WTC11 (cell line): ENCODE data around the gene TAS2R39. TPM values are rescaled to one million over a fixed set of nuclear protein-coding genes. Genes with fewer than 3 reads are reported as not detected.
"Not testable (repeated sequence)": the region's sequence is repeated elsewhere in the genome, so short reads cannot be mapped to it uniquely, and the experiment has no call there.

ENCODE experiments used
- ATAC-seq: fragments of 200-7000 bp; cut with Tn5 transposase; 2 replicates; pipeline ENCODE4 v1.10.0; 2021; ENCODE audit warnings: mild to moderate bottlenecking, moderate library complexity
- CTCF ChIA-PET: fragments of 300-600 bp; sonication (Branson Sonifier 250); formaldehyde crosslinking; loops from one replicate; lab custom pipeline; 2021; ENCODE audit warnings: antibody characterized with exemption; lab: Charles Lee
- POLR2A ChIA-PET: fragments of 350-600 bp; sonication (Branson Sonifier 250); formaldehyde crosslinking; loops from one replicate; lab custom pipeline; 2021; ENCODE audit warnings: antibody characterized with exemption; lab: Charles Lee
- DNase-seq: peaks from one replicate; pipeline ENCODE4 v3.0.0; 2021; ENCODE audit warnings: low spot score
- H3K27ac Mint-ChIP-seq: 2 replicates; pipeline ENCODE4 v1.8.0; 2021; ENCODE audit warnings: mixed read lengths
- H3K27me3 Mint-ChIP-seq: 2 replicates; pipeline ENCODE4 v1.8.0; 2021; ENCODE audit warnings: low read depth, mild to moderate bottlenecking, moderate library complexity, mixed read lengths
- H3K36me3 Mint-ChIP-seq: 2 replicates; pipeline ENCODE4 v1.8.0; 2021; ENCODE audit warnings: mixed read lengths
- H3K4me1 Mint-ChIP-seq: 2 replicates; pipeline ENCODE4 v1.8.0; 2022; ENCODE audit warnings: mixed read lengths
- H3K4me3 Mint-ChIP-seq: 2 replicates; pipeline ENCODE4 v1.8.0; 2021; ENCODE audit warnings: mild to moderate bottlenecking, moderate library complexity, mixed read lengths
- H3K9me3 Mint-ChIP-seq: 2 replicates; pipeline ENCODE4 v1.8.0; 2021; ENCODE audit warnings: mixed read lengths
- FOXP4 ChIP-seq: sonication (generic); formaldehyde crosslinking; IDR thresholded peaks from 2 replicates; pipeline ENCODE4 v1.8.0; 2022; ENCODE audit warnings: mild to moderate bottlenecking, missing genetic modification reagents
- HMGA2 ChIP-seq: fragments of 250-450 bp; sonication (Bioruptor Pico); IDR thresholded peaks from 2 replicates; pipeline ENCODE4 v1.4.0; 2021; ENCODE audit warnings: mild to moderate bottlenecking, moderate library complexity
- JAZF1 ChIP-seq: fragments of 250-450 bp; sonication (Bioruptor Pico); IDR thresholded peaks from 2 replicates; pipeline ENCODE4 v1.9.0; 2021; ENCODE audit warnings: moderate library complexity, mild to moderate bottlenecking, inconsistent platforms
- PRDM15 ChIP-seq: sonication (generic); formaldehyde crosslinking; IDR thresholded peaks from 2 replicates; pipeline ENCODE4 v1.8.0; 2022; ENCODE audit warnings: missing genetic modification reagents
- SMAD4 ChIP-seq: sonication (generic); formaldehyde crosslinking; IDR thresholded peaks from 2 replicates; pipeline ENCODE4 v1.8.0; 2022; ENCODE audit warnings: mild to moderate bottlenecking, missing genetic modification reagents
- TP53 ChIP-seq: sonication (generic); formaldehyde crosslinking; IDR thresholded peaks from 2 replicates; pipeline ENCODE4 v1.8.1; 2023; ENCODE audit warnings: mild to moderate bottlenecking, missing genetic modification reagents
- ZBTB43 ChIP-seq: sonication (generic); formaldehyde crosslinking; IDR thresholded peaks from 2 replicates; pipeline ENCODE4 v1.8.1; 2023; ENCODE audit warnings: mild to moderate bottlenecking, missing genetic modification reagents
- ZNF232 ChIP-seq: sonication (generic); formaldehyde crosslinking; IDR thresholded peaks from 2 replicates; pipeline ENCODE4 v1.8.0; 2022; ENCODE audit warnings: mild to moderate bottlenecking, missing genetic modification reagents
- ZNF416 ChIP-seq: fragments of 250-450 bp; sonication (Bioruptor Pico); IDR thresholded peaks from 2 replicates; pipeline ENCODE4 v1.9.0; 2021; ENCODE audit warnings: mild to moderate bottlenecking, inconsistent platforms
- ZNF512 ChIP-seq: sonication (generic); formaldehyde crosslinking; IDR thresholded peaks from 2 replicates; pipeline ENCODE4 v1.8.1; 2022; ENCODE audit warnings: missing genetic modification reagents, borderline replicate concordance
- total RNA-seq: library from RNA; stranded (reverse); gene quantifications from 3 replicates; pipeline ENCODE4 v1.2.3, GENCODE V29; 2021

TAS2R39 gene
- total RNA-seq, 1 experiment from 2014 or later: not detected

- Mint-ChIP-seq H3K27ac (no peak overlapping the region), H3K27me3 (peaks cover 2% of the 10 kb centered on the region; the same call in 1 of the 2 replicates), H3K4me3 (no peak overlapping the region), H3K9me3 (peaks cover 27% of the 10 kb centered on the region), H3K36me3 (no peaks in the 10 kb centered on the region), H3K4me1 (peaks cover 4% of the 10 kb centered on the region; the same call in 1 of the 2 replicates)
- ChIA-PET POLR2A (no interaction called here), CTCF (interaction anchor here (0.6 kb wide), 1 partner anchor 641 kb away, joined by 3 read pairs; no protein-coding TSS in a partner anchor)
- peak; percentile 65 for ATAC-seq
- peak; percentile 71 for TF ChIP-seq HMGA2 (CRISPR knock-in tag)
- no peak for TF ChIP-seq JAZF1 (CRISPR knock-in tag)
- TF ChIP-seq FOXP4 (CRISPR knock-in tag): no peak
- no peak for DNase-seq
Measured at GRCh38 chr7:143176128-143176527, 7.1 kb upstream of the TAS2R39 start.

GRCh38 chr7:143177374-143178119 lies 5.7 kb upstream of the TAS2R39 start:
- CTCF ChIA-PET: interaction anchor here (1.1 kb wide), 2 partner anchors 38 to 296 kb away, joined by 3 read pairs; no protein-coding TSS in a partner anchor
- Mint-ChIP-seq H3K4me3 (no peak overlapping the region), H3K4me1 (no peaks in the 10 kb centered on the region), H3K36me3 (no peaks in the 10 kb centered on the region), H3K27me3 (peaks cover 2% of the 10 kb centered on the region; the same call in 1 of the 2 replicates), H3K27ac (no peak overlapping the region), H3K9me3 (peaks cover 31% of the 10 kb centered on the region)
- POLR2A ChIA-PET: no interaction called here
- DNase-seq (no peak), ATAC-seq (no peak)
- TF ChIP-seq ZNF512 (CRISPR knock-in tag) (no peak), TP53 (CRISPR knock-in tag) (no peak), JAZF1 (CRISPR knock-in tag) (no peak), ZNF232 (no peak), ZBTB43 (no peak), PRDM15 (CRISPR knock-in tag) (no peak), ZNF416 (no peak), SMAD4 (CRISPR knock-in tag) (no peak)

GRCh38 chr7:143180771-143181170 lies 2.4 kb upstream of the TAS2R39 start:
- ATAC-seq, POLR2A ChIA-PET, H3K4me1 Mint-ChIP-seq, H3K27me3 Mint-ChIP-seq, H3K36me3 Mint-ChIP-seq, H3K4me3 Mint-ChIP-seq, H3K27ac Mint-ChIP-seq, DNase-seq: not testable (repeated sequence)
- CTCF ChIA-PET: interaction anchor here (0.6 kb wide), 1 partner anchor 34 kb away, joined by 3 read pairs; no protein-coding TSS in a partner anchor
- peaks cover 31% of the 10 kb centered on the region for H3K9me3 Mint-ChIP-seq
